Cardiac muscle cell (in vitro differentiated cells and primary cell): ENCODE data around the gene EEF1AKMT3. TPM values are rescaled to one million over a fixed set of nuclear protein-coding genes. Genes with fewer than 3 reads are reported as not detected.
A peak's percentile ranks its signal among the peaks of the same experiment; 100 is the strongest.

Source experiments
- DNase-seq, 2 donors: peaks; one replicate each; pipeline versions ENCODE4 v3.0.0 to v3.0.0-alpha.2; 2010 to 2017; ENCODE audit warnings: low read depth in 1 of 2, low spot score in 1 of 2
- H3K27ac ChIP-seq: fragments of 200-600 bp; sonication (generic); 2 replicates; pipeline ENCODE4 v1.5.1; 2016
- H3K27me3 ChIP-seq: fragments of 200-600 bp; sonication (generic); 2 replicates; pipeline ENCODE4 v1.6.0; 2016; ENCODE audit warnings: control low read depth
- H3K36me3 ChIP-seq: fragments of 200-600 bp; sonication (generic); 2 replicates; pipeline ENCODE4 v1.5.1; 2016; ENCODE audit warnings: control low read depth
- H3K4me1 ChIP-seq: fragments of 200-600 bp; sonication (generic); 2 replicates; pipeline ENCODE4 v1.8.1; 2017; ENCODE audit warnings: low read depth, mild to moderate bottlenecking, mixed run types
- H3K4me3 ChIP-seq: fragments of 200-600 bp; sonication (generic); 2 replicates; pipeline ENCODE4 v1.5.1; 2016; ENCODE audit warnings: mild to moderate bottlenecking
- H3K9me3 ChIP-seq: fragments of 200-600 bp; sonication (generic); 2 replicates; pipeline ENCODE4 v1.5.1; 2017; ENCODE audit warnings: low read depth, mild to moderate bottlenecking, control low read depth
- CTCF ChIP-seq: IDR thresholded peaks from 2 replicates; pipeline ENCODE4 v1.5.1; 2012; ENCODE audit warnings: low read depth, mild to moderate bottlenecking, low read length
- polyA plus RNA-seq: library from polyadenylated mRNA; unstranded; fragments of >200 nt; fragmentation: Nextera tagmentation; extraction: Ambion mirVana; gene quantifications from 2 replicates; pipeline ENCODE4 v1.2.1, GENCODE V29; 2016
- total RNA-seq: library from RNA; depleted of rRNA; stranded (reverse); fragments of >200 nt; gene quantifications from 2 replicates; pipeline ENCODE4 v1.2.3, GENCODE V29; 2016

EEF1AKMT3 gene
- total and polyA plus RNA-seq, 2 experiments from 2014 or later, result 3.9 to 4.8 TPM

GRCh38 chr12:57759360-57759980 is 12.9 kb upstream of the EEF1AKMT3 start:
- Histone ChIP-seq H3K4me3 (no peak overlapping the region), H3K4me1 (peaks cover 8% of the 10 kb centered on the region), H3K9me3 (no peaks in the 10 kb centered on the region), H3K27me3 (peaks cover 54% of the 10 kb centered on the region), H3K36me3 (peaks cover 7% of the 10 kb centered on the region), H3K27ac (no peak overlapping the region)
- peak in 1 of 2 donors; percentile 42 for DNase-seq
- peak; percentile 48 for TF ChIP-seq CTCF

GRCh38 chr12:57760347-57760982 is 11.9 kb upstream of the EEF1AKMT3 start:
- no peak for TF ChIP-seq CTCF
- Histone ChIP-seq H3K4me3 (no peak overlapping the region), H3K27ac (no peak overlapping the region), H3K36me3 (peaks cover 7% of the 10 kb centered on the region), H3K4me1 (peaks cover 8% of the 10 kb centered on the region), H3K9me3 (no peaks in the 10 kb centered on the region), H3K27me3 (peaks cover 64% of the 10 kb centered on the region)
- DNase-seq, result peak in 1 of 2 donors; percentile 78

DNA sequence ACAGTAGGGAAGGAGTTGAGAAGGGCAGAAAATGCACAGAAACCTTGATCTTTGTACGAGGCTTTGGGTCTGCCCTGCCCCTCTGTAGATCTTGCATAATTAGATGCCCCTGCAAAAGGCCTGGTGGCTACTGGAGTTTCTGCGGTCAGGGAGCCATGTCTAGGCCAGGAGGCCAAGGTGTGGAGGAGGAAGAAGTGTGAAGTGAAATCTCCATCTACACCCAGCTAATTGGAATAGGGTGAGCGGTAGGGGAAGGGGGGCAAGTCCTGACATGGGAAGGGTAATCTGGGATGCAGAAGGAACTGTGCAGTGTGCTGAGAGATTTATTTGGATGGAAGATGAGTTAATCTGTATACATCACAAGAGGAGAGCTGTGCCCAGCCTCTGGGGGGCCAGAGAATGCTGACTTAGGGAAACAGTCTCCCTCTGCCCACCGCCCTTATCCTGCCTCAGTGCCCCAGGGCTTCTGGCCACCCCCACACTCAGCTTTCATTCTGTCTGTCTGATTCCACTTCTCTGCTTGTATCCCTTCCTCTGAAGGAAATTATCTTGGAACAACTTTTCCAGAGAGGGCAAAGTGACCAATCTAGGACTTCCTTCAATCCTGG is 10.9 kb upstream of the EEF1AKMT3 start:
- Histone ChIP-seq H3K27me3 (peaks cover 65% of the 10 kb centered on the region), H3K36me3 (peaks cover 7% of the 10 kb centered on the region), H3K9me3 (no peaks in the 10 kb centered on the region), H3K27ac (no peak overlapping the region), H3K4me1 (peaks cover 3% of the 10 kb centered on the region), H3K4me3 (no peak overlapping the region)
- no peak for TF ChIP-seq CTCF
- DNase-seq, result no peak

DNA sequence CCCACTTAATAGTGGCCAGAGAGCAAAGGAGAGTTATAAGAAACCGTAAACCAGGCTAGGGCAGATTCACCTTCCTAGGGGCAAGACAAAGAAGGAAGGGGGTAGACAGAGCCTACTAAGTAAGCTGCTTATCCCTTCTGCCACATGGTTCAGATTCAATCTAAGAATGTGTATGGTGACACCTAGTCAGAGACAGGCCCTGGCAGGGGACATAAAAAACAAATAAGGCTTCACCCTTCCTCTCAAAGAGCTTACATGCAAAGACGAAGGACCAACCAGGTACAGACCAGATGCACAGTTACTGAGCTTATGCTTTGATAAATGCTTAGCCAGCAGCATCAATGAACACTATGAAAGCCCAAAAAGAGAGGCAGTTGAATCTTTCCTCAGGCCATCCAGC is 10.0 kb upstream of the EEF1AKMT3 start:
- Histone ChIP-seq H3K4me1 (no peaks in the 10 kb centered on the region), H3K27me3 (peaks cover 69% of the 10 kb centered on the region), H3K36me3 (peaks cover 7% of the 10 kb centered on the region), H3K9me3 (no peaks in the 10 kb centered on the region), H3K27ac (no peak overlapping the region), H3K4me3 (no peak overlapping the region)
- no peak for TF ChIP-seq CTCF
- no peak for DNase-seq

DNA sequence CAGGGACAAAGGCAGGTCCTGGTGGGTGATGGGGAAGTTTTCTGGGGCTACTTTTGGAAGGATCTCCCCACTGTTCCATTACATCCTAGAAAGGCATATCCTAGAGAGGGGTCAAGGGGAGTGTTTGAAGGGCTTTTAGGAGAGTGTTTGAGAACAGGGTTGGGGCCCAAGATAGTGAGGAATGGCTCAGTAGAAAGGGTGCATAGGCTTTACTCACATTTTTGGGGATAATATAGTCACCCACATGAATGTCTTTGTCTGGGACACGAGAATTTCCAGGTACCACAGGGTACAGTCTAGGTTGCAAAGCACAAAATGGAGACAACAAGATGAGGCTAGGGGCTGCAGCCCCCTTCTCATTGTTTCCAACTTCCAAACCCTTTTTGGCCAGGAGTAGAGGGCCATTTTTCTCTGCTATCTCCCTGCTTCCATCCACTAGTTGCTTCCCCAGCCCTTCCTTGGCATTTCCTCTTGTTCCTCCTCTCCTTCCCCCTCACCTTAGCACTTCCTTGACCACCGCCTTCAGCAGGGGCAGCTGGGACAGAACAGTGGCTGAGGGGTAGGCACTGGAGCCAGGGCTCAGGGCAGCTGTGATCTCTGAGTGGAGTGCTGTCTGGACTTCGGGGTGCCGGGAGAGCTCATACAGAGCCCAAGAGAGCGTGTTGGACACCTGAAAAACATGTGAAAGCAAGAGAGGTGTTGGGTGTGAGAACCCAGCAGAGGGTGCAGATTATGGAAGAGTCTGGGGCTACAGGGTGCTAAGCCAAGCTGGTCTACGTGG is 8.3 kb upstream of the EEF1AKMT3 start:
- no peak for DNase-seq
- H3K27ac ChIP-seq, result no peak overlapping the region
- H3K4me3 ChIP-seq, result no peak overlapping the region
- H3K36me3 ChIP-seq, result peaks cover 1% of the 10 kb centered on the region
- no peaks in the 10 kb centered on the region for H3K9me3 ChIP-seq
- no peak for TF ChIP-seq CTCF
- peaks cover 67% of the 10 kb centered on the region for H3K27me3 ChIP-seq
- no peaks in the 10 kb centered on the region for H3K4me1 ChIP-seq
